Transverse colon (tissue), 3 donors: ENCODE measurements around the gene HASPIN.

Experiments used
- POLR2A ChIP-seq: fragments of 450-650 bp; IDR thresholded peaks from one replicate; pipeline ENCODE4 v1.6.1; 2016; ENCODE audit warnings: antibody characterized with exemption, mild to moderate bottlenecking, moderate library complexity
- TF ChIP-seq, protein P1 (sequence below), 5 experiments: fragments of 200-600 bp in 3 of 5; fragments of 450-650 bp in 2 of 5; sonication (generic) in 3 of 5; IDR thresholded peaks; 1 replicate in 2 of 5; 2 replicates in 3 of 5; pipeline ENCODE4 v1.5.1; 2016 to 2017; ENCODE audit warnings: antibody characterized with exemption in 5 of 5, inconsistent platforms in 3 of 5, mild to moderate bottlenecking in 2 of 5, moderate library complexity in 1 of 5

DNA sequence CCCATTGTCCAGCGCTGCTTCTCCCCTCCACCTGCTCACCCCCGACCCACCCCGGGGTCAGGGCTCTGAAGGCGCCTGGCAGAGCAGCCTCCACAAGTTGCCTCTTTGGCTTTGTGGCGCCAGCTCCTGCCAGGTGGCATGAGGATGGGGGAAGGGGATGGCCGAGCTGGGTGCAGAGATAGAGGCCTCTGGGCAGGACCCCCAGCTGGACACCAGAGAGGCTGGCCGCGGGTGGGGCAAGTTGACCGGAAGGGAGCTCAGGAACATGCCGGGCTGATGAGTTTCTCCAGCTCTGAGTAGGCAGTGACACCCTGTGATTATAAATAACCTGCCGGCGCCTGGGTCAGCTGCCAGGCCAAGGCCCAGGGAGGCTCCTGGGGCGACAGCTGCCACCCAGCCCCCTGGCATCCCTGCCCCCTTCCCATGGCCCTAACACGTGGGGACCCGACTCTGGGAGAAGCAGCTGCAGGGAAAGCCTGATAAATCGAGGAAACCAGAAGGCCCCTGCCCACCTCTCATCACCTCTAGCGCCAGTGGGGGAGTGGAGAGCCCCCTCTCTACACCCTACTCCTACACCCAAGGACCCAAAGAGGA is 28.5 kb upstream of the HASPIN start:
- TF ChIP-seq, protein P1, sequence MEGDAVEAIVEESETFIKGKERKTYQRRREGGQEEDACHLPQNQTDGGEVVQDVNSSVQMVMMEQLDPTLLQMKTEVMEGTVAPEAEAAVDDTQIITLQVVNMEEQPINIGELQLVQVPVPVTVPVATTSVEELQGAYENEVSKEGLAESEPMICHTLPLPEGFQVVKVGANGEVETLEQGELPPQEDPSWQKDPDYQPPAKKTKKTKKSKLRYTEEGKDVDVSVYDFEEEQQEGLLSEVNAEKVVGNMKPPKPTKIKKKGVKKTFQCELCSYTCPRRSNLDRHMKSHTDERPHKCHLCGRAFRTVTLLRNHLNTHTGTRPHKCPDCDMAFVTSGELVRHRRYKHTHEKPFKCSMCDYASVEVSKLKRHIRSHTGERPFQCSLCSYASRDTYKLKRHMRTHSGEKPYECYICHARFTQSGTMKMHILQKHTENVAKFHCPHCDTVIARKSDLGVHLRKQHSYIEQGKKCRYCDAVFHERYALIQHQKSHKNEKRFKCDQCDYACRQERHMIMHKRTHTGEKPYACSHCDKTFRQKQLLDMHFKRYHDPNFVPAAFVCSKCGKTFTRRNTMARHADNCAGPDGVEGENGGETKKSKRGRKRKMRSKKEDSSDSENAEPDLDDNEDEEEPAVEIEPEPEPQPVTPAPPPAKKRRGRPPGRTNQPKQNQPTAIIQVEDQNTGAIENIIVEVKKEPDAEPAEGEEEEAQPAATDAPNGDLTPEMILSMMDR (IDR thresholded peaks at IDR 0.05): no peak
- no peak for TF ChIP-seq POLR2A
